ENCODE measurements around the gene RNF144A.

DNA sequence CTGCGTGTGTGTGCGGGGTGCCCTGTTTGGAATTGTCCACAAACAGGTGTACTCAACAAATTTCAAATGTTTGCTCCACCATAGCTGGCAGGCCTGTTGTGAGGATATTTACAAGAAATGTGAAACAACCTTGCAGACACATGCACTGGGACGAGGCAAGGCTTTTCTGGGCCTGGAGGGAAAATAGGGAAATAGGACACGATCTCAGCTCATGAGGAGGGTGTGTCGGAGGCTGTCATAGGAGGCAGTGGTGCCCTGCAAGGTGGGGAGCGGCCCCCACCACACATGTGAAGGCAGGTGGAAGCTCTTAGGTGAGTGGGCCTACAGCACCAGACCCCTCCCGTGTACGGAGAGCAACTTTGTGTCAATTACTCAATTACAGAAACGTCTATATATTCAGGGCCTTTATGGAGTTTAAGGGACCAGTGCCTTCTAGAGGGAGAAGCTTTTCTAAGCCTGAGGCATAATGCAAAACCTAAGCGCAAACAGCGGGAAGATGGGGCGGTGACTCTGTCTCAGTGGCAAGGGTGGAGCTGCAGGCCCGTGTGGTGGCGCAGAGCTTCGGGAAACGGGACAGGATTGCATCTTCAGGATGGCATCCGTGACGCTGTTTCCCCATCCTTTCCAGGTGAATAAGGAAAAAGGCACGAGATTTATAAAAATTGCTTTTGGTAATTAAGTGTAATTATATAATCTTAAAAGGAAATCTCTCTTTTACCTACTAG is 48.0 kb downstream of the RNF144A start:
- TF ChIP-seq, protein P1, sequence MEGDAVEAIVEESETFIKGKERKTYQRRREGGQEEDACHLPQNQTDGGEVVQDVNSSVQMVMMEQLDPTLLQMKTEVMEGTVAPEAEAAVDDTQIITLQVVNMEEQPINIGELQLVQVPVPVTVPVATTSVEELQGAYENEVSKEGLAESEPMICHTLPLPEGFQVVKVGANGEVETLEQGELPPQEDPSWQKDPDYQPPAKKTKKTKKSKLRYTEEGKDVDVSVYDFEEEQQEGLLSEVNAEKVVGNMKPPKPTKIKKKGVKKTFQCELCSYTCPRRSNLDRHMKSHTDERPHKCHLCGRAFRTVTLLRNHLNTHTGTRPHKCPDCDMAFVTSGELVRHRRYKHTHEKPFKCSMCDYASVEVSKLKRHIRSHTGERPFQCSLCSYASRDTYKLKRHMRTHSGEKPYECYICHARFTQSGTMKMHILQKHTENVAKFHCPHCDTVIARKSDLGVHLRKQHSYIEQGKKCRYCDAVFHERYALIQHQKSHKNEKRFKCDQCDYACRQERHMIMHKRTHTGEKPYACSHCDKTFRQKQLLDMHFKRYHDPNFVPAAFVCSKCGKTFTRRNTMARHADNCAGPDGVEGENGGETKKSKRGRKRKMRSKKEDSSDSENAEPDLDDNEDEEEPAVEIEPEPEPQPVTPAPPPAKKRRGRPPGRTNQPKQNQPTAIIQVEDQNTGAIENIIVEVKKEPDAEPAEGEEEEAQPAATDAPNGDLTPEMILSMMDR (IDR thresholded peaks at IDR 0.05 in 8 of 11, conservative IDR thresholded peaks at IDR 0.05 in 3 of 11) = no peak
- no peak for TF ChIP-seq POLR2A (IDR thresholded peaks at IDR 0.05)
- no peak for TF ChIP-seq POLR2AphosphoS5 (IDR thresholded peaks at IDR 0.05)
